Testis (tissue), 2 donors: ENCODE measurements around the gene RPL12.

ENCODE experiments used
- CTCF ChIP-seq, 3 experiments: fragments of 450-650 bp in 2 of 3; fragments of 200-600 bp in 1 of 3; sonication (generic) in 1 of 3; IDR thresholded peaks; one replicate each; pipeline ENCODE4 v1.5.1; 2016 to 2019; ENCODE audit warnings: antibody characterized with exemption in 3 of 3, mild to moderate bottlenecking in 2 of 3, moderate library complexity in 1 of 3
- POLR2A ChIP-seq: fragments of 450-650 bp; IDR thresholded peaks from one replicate; pipeline ENCODE4 v1.6.1; 2017; ENCODE audit warnings: antibody characterized with exemption, mild to moderate bottlenecking, moderate library complexity

DNA sequence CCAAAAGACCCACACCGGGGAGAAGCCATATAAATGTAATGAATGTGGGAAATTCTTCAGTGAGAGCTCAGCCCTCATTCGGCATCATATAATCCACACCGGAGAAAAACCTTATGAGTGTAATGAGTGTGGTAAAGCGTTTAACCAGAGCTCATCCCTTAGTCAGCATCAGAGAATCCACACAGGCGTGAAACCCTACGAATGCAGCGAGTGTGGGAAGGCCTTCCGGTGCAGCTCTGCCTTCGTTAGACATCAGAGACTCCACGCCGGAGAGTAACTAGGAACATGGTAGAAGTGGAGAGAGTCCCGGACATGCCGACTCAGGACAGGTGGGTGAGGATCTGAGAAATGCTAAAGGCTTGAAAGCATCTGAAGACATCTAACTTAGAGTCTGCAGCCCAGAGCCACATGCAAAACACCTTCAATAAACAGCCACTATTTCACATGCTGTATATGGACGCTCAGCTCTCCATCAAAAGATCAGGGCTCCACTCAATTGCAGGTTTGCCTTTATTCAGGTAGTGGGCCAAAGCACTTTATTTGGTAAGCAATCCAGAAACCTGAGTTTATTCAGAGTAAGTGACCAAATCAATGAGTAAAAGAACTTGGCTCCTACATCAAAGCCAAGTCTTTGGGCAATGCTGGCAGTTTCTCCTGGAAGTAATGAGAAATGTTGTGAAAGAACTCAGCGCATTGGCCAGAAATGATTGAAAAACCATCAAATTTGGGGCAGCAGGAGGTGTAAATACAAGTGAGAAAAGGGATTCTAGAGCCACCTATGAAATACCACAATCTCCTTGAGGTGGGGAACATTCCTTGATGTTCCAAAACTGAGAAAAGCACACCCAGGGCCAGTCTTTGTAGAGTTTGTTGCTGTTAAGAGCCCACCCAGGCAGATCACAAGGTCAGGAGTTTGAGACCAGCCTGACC lies 6.0 kb downstream of the RPL12 start:
- TF ChIP-seq POLR2A (no peak), CTCF (IDR thresholded peaks at IDR 0.05) (no peak)
